Epithelial cell of proximal tubule (primary cell): ENCODE results near the gene ARHGEF33. TPM values are rescaled to one million over a fixed set of nuclear protein-coding genes. Genes with fewer than 3 reads are reported as not detected.

Experiments used
- DNase-seq: peaks from one replicate; pipeline ENCODE4 v3.0.0-alpha.2; 2011; ENCODE audit warnings: low read depth
- H3K4me3 ChIP-seq: 2 replicates; pipeline ENCODE4 v1.5.1; 2011; ENCODE audit warnings: low read depth, mild to moderate bottlenecking, low read length
- CTCF ChIP-seq: conservative IDR thresholded peaks from 2 replicates; pipeline ENCODE4 v1.5.1; 2012; ENCODE audit warnings: low read depth, mild to moderate bottlenecking, low read length
- total RNA-seq: library from RNA; depleted of rRNA; stranded (reverse); fragments of >200 nt; gene quantifications from 2 replicates; pipeline ENCODE4 v1.2.3, GENCODE V29; 2015

Gene ARHGEF33
- total RNA-seq, 1 donor from 2014 or later = under 0.01 TPM

- no peak for DNase-seq
- no peak overlapping the region for H3K4me3 ChIP-seq
- TF ChIP-seq CTCF = no peak
Observed at GRCh38 chr2:38978296-38978903, 88.7 kb downstream of the ARHGEF33 start.

GRCh38 chr2:38978908-38979307 is 89.2 kb downstream of the ARHGEF33 start:
- TF ChIP-seq CTCF = no peak
- no peak for DNase-seq
- H3K4me3 ChIP-seq = no peak overlapping the region

GRCh38 chr2:38981003-38981669 is 91.5 kb downstream of the ARHGEF33 start:
- DNase-seq = no peak
- TF ChIP-seq CTCF = no peak

GRCh38 chr2:38981670-38982357 is 92.1 kb downstream of the ARHGEF33 start:
- DNase-seq = no peak
- no peak overlapping the region for H3K4me3 ChIP-seq
- TF ChIP-seq CTCF = no peak

More at GRCh38 chr2:38981003-38981669, 91.5 kb downstream of the ARHGEF33 start:
- no peak overlapping the region for H3K4me3 ChIP-seq

- no peak for TF ChIP-seq CTCF
- H3K4me3 ChIP-seq = no peak overlapping the region
- no peak for DNase-seq
Observed at GRCh38 chr2:38982498-38982897, 92.8 kb downstream of the ARHGEF33 start.

- H3K4me3 ChIP-seq = no peak overlapping the region
- no peak for TF ChIP-seq CTCF
- DNase-seq = no peak
Observed at GRCh38 chr2:38988716-38989115, 99.0 kb downstream of the ARHGEF33 start.

- no peak for TF ChIP-seq CTCF
- DNase-seq = no peak
- no peak overlapping the region for H3K4me3 ChIP-seq
Observed at GRCh38 chr2:38991899-38992298, 102.2 kb downstream of the ARHGEF33 start.
